ENCODE data around the gene ZDHHC12.

DNA sequence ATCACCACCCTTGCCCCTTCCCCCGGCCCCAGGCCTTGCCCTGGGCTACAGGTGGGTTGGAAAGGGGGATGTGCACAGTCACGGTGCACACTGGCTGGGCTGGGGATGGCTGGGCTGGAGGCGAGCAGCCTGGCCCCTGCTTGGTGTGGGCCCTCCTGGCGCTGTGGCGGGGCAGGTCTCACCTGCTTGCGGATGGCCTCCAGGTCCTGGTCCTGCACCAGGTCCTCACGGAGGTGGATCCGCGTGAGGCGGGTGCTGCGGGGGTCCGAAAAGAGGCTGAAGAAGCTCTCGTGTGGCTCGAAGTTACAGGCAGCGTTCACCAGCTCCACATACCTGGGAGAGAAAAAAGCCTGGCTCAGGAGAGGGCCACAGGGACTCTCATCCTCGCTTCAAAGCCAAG lies 29.7 kb upstream of the ZDHHC12 start:
- TF ChIP-seq, protein P1, sequence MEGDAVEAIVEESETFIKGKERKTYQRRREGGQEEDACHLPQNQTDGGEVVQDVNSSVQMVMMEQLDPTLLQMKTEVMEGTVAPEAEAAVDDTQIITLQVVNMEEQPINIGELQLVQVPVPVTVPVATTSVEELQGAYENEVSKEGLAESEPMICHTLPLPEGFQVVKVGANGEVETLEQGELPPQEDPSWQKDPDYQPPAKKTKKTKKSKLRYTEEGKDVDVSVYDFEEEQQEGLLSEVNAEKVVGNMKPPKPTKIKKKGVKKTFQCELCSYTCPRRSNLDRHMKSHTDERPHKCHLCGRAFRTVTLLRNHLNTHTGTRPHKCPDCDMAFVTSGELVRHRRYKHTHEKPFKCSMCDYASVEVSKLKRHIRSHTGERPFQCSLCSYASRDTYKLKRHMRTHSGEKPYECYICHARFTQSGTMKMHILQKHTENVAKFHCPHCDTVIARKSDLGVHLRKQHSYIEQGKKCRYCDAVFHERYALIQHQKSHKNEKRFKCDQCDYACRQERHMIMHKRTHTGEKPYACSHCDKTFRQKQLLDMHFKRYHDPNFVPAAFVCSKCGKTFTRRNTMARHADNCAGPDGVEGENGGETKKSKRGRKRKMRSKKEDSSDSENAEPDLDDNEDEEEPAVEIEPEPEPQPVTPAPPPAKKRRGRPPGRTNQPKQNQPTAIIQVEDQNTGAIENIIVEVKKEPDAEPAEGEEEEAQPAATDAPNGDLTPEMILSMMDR (IDR thresholded peaks at IDR 0.05) = no peak
- TF ChIP-seq POLR2A (IDR thresholded peaks at IDR 0.05) = no peak

Measured in testis (tissue), 2 donors.